8988T (cell line): ENCODE data around the gene KPTN.
"Not testable (repeated sequence)": the region's sequence is repeated elsewhere in the genome, so short reads cannot be mapped to it uniquely, and the experiment has no call there.

ENCODE experiments used
- DNase-seq: peaks from one replicate; pipeline ENCODE4 v3.0.0; 2011

KPTN gene

GRCh38 chr19:47490847-47491246 lies 6.8 kb upstream of the KPTN start:
- DNase-seq: no peak

- no peak for DNase-seq
Measured at GRCh38 chr19:47490031-47490430, 6.0 kb upstream of the KPTN start.

- DNase-seq: no peak
Measured at GRCh38 chr19:47489072-47489914, 5.3 kb upstream of the KPTN start.

- no peak for DNase-seq
Measured at GRCh38 chr19:47487551-47488515, 3.8 kb upstream of the KPTN start.

GRCh38 chr19:47486900-47487299 lies 2.9 kb upstream of the KPTN start:
- DNase-seq: no peak

GRCh38 chr19:47486220-47486619 lies 2.2 kb upstream of the KPTN start:
- not testable (repeated sequence) for DNase-seq

- DNase-seq: no peak
Measured at GRCh38 chr19:47485210-47485609, 1.2 kb upstream of the KPTN start.

- no peak for DNase-seq
Measured at GRCh38 chr19:47483200-47483599, 819 bp downstream of the KPTN start.

- DNase-seq: no peak
Measured at GRCh38 chr19:47481460-47482052, 2.5 kb downstream of the KPTN start.

GRCh38 chr19:47480658-47481057 lies 3.4 kb downstream of the KPTN start:
- no peak for DNase-seq

GRCh38 chr19:47479701-47480503 lies 4.1 kb downstream of the KPTN start:
- DNase-seq: no peak

GRCh38 chr19:47476438-47476972 lies 7.5 kb downstream of the KPTN start:
- no peak for DNase-seq

- DNase-seq: no peak
Measured at GRCh38 chr19:47475465-47475864, 8.6 kb downstream of the KPTN start.

- DNase-seq: no peak
Measured at GRCh38 chr19:47473336-47473735, 10.7 kb downstream of the KPTN start.

GRCh38 chr19:47471733-47472457 lies 12.1 kb downstream of the KPTN start, which contains the start of gene SLC8A2:
Gene SLC8A2, minus strand, starts transcription at chr19:47471893. Its CDS starts 5,490 bp downstream, at chr19:47466403.
- DNase-seq: peak; percentile 76

- DNase-seq: no peak
Measured at GRCh38 chr19:47471381-47471732, 12.7 kb downstream of the KPTN start.

GRCh38 chr19:47470447-47471195 lies 13.4 kb downstream of the KPTN start:
- DNase-seq: no peak

GRCh38 chr19:47469719-47470118 lies 14.3 kb downstream of the KPTN start:
- DNase-seq: no peak

- DNase-seq: no peak
Measured at GRCh38 chr19:47469363-47469700, 14.7 kb downstream of the KPTN start.

- no peak for DNase-seq
Measured at GRCh38 chr19:47467914-47468313, 16.1 kb downstream of the KPTN start.

GRCh38 chr19:47465957-47466356 lies 18.1 kb downstream of the KPTN start:
- no peak for DNase-seq
